Large intestine (tissue), 3 donors: ENCODE data around the gene MELTF. TPM values are rescaled to one million over a fixed set of nuclear protein-coding genes. Genes with fewer than 3 reads are reported as not detected.

Experiments used
- DNase-seq, 2 donors: peaks; one replicate each; pipeline versions ENCODE4 v3.0.0 to v3.0.0-alpha.2; 2013
- H3K27ac ChIP-seq: one replicate; pipeline ENCODE4 v1.5.1; 2013; ENCODE audit warnings: low read length
- H3K27me3 ChIP-seq: 2 replicates; pipeline ENCODE4 v1.6.1; 2013; ENCODE audit warnings: low read length; ENCODE audit not compliant: control insufficient read depth, insufficient read depth
- H3K36me3 ChIP-seq: 2 replicates; pipeline ENCODE4 v1.6.1; 2013; ENCODE audit warnings: low read length; ENCODE audit not compliant: control insufficient read depth, insufficient read depth
- H3K4me1 ChIP-seq: one replicate; pipeline ENCODE4 v1.6.1; 2013; ENCODE audit warnings: low read length; ENCODE audit not compliant: control insufficient read depth, insufficient read depth
- H3K4me3 ChIP-seq: one replicate; pipeline ENCODE4 v1.5.1; 2013; ENCODE audit warnings: low read length
- H3K9me3 ChIP-seq: one replicate; pipeline ENCODE4 v1.6.1; 2013; ENCODE audit warnings: mild to moderate bottlenecking, low read depth, low read length, moderate library complexity; ENCODE audit not compliant: control insufficient read depth
- WGBS: methylation state at CpG from one replicate; pipeline ENCODE4 v1.1.5; 2013; ENCODE audit warnings: low lambda C conversion rate; ENCODE audit not compliant: insufficient coverage; 5-methylcytosine and 5-hydroxymethylcytosine counted together
- polyA plus RNA-seq: library from polyadenylated mRNA; unstranded; fragments of 120-200 nt; gene quantifications from one replicate; pipeline ENCODE4 v1.2.1, GENCODE V29; 2013

The MELTF gene
- polyA plus RNA-seq, 1 donor = 414 TPM

DNA sequence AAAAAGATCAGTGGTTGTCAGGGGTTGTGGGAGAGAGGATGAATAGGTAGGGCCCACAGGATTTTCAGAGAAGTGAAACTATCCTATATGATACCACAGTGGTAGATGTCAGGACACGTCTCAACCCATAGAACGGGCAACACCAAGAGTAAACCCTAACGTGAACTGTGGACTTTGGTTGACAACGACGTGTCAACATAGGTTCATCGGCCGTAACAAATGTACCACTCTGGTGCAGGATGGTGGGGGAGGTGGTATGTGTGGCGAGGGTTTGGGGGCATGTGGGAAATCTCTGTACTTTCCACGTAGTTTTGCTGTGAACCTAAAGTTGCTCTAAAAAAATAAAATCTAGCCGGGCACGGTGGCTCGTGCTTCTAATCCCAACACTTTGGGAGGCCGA, 48.0 kb downstream of the MELTF start:
- peaks cover 36% of the 10 kb centered on the region for H3K4me1 ChIP-seq
- DNase-seq = no peak
- no peak overlapping the region for H3K4me3 ChIP-seq
- H3K36me3 ChIP-seq = no peaks in the 10 kb centered on the region
- no CpG with 5 or more reads among the region's 13 CpGs for WGBS
- H3K27ac ChIP-seq = no peak overlapping the region
- H3K27me3 ChIP-seq = no peaks in the 10 kb centered on the region
- H3K9me3 ChIP-seq = peaks cover 37% of the 10 kb centered on the region

DNA sequence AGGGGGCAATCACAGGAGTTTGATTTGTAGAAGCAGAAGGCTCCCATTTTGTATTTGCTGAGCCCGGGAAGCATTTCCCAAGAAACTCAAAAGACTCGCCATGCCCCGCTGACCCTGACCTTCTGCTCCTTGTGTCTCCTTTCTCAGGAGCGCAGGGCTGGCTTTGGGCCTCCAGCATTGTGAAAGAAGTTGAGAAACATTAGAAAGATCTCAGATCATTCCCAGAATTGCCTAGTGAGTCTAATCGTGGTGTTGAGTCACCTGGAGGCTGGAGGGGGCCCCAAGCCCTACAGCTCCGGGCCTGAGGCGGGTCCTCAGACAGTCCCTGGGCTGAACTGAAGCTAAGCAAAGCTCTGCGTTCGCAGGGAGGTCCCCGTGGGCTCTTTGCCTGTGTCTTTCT, 50.1 kb downstream of the MELTF start:
- Histone ChIP-seq H3K4me3 (no peak overlapping the region), H3K9me3 (peaks cover 34% of the 10 kb centered on the region), H3K27ac (peak overlapping the region; percentile 87), H3K4me1 (peaks cover 21% of the 10 kb centered on the region), H3K27me3 (no peaks in the 10 kb centered on the region), H3K36me3 (no peaks in the 10 kb centered on the region)
- 60% methylated on average over 1 of the region's 10 CpGs for WGBS
- DNase-seq = peak; percentile 83 to 92

DNA sequence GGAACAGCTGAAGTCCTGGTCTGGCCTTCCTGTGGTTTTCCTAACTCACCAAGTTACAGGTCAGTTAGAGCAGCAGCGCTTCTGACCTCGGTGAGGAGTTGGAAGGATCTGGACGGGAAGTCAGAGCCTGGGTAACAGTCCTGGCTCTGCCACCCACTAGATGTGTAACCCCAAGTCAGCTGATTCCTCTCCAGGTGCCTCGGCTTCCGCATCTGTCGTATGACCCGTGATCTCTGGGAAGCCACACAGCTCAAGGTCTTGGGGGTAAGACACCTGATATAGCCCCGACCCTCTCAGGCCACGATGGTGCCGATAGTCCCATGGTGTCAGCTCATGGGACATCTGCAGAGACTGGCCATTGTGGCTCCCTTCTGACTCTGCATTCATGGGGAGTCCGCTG, 52.7 kb downstream of the MELTF start:
- no CpG with 5 or more reads among the region's 11 CpGs for WGBS
- Histone ChIP-seq H3K27me3 (no peaks in the 10 kb centered on the region), H3K27ac (no peak overlapping the region), H3K4me1 (peaks cover 19% of the 10 kb centered on the region), H3K36me3 (no peaks in the 10 kb centered on the region), H3K4me3 (no peak overlapping the region), H3K9me3 (peaks cover 19% of the 10 kb centered on the region)
- DNase-seq = no peak

DNA sequence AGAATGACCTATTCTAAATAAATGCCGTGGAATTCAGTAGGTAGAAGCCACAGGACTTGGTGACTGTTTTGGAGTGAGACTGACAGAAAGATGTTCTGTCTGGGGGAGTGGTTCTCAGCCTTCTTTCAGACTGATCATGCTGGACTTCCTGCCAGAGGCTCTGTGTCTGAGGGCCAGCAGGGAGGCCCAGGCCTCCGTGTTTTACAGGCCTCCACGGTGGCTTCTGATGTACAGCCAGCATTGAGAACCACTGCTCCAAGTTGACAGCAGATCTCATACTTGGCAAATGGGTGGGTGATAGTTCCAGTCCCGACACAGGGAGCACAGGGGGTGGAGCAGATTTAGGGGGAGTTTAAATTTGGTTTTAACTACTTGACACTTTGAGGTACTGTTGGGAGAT, 54.3 kb downstream of the MELTF start:
- H3K4me1 ChIP-seq = peaks cover 19% of the 10 kb centered on the region
- no peak for DNase-seq
- H3K4me3 ChIP-seq = no peak overlapping the region
- peak overlapping the region; percentile 17 for H3K27ac ChIP-seq
- WGBS = no CpG with 5 or more reads among the region's 4 CpGs
- H3K36me3 ChIP-seq = no peaks in the 10 kb centered on the region
- peaks cover 4% of the 10 kb centered on the region for H3K27me3 ChIP-seq
- peaks cover 12% of the 10 kb centered on the region for H3K9me3 ChIP-seq

DNA sequence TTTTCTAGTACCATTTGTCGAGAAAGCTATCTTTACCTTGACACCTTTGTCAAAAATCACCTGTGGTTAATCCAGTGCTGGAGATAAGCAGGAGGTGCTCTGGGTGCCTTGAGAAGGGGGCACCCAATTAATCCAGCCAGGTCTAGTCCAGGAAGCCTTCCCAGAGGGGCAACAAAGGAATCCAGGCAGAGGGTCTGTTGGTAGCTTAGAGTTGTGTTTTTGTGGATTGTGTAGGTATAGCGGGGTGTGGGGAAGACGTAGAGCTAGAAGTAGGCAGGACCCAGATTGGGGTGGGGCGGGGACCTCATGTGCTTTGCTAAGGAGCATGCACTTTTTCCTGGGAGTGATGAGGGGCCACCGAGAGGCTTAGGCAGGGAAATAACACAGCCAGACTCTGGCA, 55.0 kb downstream of the MELTF start:
- H3K9me3 ChIP-seq = peaks cover 12% of the 10 kb centered on the region
- peaks cover 4% of the 10 kb centered on the region for H3K27me3 ChIP-seq
- H3K4me1 ChIP-seq = peaks cover 17% of the 10 kb centered on the region
- 33% methylated on average over 1 of the region's 5 CpGs for WGBS
- DNase-seq = no peak
- no peak overlapping the region for H3K27ac ChIP-seq
- no peak overlapping the region for H3K4me3 ChIP-seq
- H3K36me3 ChIP-seq = no peaks in the 10 kb centered on the region

DNA sequence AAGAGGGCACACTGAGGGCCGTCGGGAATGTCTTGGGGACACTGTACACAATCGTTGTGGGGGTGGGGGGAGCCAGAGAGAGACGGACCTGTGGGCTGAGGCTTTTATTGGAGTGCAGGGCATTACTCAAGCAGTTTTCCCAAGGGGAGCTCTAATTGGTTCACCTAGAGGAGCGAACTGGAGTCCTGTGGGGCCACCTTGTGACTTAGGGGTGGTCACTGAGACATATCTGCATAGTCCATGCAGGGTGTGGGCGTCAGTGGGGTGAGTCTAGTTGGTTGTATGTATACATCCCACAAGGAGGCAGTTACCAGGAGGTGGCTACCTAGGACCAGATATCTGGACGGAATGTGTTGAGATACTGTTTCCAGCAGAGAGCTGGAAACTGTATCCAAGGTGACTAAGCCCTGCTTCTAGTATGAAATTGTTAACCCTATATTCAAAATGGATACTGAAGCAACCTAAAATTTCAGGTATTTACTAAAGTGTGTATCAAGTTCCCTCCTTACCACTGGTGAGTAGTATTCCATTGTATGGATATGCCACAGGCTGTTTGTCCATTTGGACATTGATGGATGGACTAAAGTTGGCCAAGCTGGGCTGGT, 58.4 kb downstream of the MELTF start:
- no peak for DNase-seq
- H3K36me3 ChIP-seq = peaks cover 15% of the 10 kb centered on the region
- H3K27ac ChIP-seq = no peak overlapping the region
- no peak overlapping the region for H3K4me3 ChIP-seq
- WGBS = no CpG with 5 or more reads among the region's 7 CpGs
- H3K4me1 ChIP-seq = peaks cover 14% of the 10 kb centered on the region
- H3K27me3 ChIP-seq = peaks cover 25% of the 10 kb centered on the region
- H3K9me3 ChIP-seq = peaks cover 31% of the 10 kb centered on the region

DNA sequence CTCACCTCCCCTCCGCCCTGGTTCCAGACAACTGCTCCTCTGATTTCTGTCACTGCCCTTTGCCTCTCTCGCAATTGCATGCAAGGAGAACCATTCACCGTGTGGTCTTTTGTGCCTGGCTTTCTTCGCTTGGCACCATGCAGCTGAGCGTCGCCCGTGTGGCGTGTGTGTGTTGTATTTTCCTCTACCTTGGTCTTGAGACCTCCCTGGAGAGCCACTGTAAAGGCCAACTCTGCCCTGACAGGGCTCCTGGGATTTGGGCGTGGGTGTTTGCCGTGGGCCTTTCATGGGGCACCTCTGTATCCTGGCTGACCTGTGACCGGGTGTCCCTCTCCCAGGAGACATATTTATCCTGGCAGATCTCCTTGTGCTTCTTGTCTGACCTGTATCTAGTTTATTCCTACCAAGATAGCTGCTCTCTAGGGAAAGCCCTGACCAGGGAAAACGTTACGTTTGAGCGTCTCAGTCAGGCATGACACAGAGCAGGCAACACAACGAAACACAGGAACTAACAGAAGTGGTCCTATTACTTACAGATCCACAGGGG, 59.0 kb downstream of the MELTF start:
- peaks cover 14% of the 10 kb centered on the region for H3K4me1 ChIP-seq
- H3K27ac ChIP-seq = no peak overlapping the region
- H3K4me3 ChIP-seq = no peak overlapping the region
- peaks cover 30% of the 10 kb centered on the region for H3K27me3 ChIP-seq
- DNase-seq = no peak
- peaks cover 36% of the 10 kb centered on the region for H3K9me3 ChIP-seq
- no CpG with 5 or more reads among the region's 15 CpGs for WGBS
- H3K36me3 ChIP-seq = peaks cover 20% of the 10 kb centered on the region

DNA sequence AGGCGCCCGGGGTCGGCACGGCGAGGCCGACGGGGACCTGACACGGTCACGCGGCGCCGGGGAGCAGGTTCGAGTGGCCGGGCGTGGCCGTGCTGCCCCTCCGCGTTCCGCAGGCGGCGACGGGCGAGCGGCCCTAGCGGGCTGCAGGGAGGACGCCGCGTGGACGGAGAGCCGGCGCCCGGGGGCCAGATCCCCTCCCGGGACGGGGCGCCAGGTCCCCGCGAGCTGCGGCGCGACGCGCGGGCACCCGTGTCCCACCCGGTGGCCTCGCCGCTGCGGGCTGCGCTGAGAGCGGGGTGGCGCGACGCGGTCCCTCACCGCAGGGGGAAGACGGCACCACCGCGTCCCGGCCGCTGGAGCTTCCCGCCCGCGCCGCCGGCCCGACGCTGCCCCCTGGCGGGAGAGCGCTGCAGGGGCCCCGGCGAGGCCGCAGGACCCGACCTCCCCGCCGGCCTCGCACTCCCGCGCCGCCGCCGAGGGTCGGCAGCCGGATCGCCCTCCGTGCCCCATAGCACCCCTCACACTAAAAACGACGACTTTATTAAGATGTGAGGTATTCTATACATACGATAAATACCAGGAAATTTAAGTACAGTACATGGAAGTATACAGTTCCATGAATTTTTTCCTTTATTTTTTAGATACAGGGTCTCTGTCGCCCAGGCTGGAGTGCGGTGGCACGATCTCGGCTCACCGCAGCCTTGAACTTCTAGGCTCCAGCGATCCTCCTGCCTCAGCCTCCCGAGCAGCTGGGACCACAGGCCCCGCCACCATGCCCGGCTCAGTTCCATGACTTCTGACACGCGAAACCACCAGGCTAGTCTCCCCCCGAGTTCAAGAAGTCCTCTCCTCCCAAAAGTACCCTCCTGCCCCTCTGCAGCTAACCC, 59.7 kb downstream of the MELTF start:
- Histone ChIP-seq H3K27me3 (peaks cover 30% of the 10 kb centered on the region), H3K4me1 (peaks cover 14% of the 10 kb centered on the region), H3K27ac (no peak overlapping the region), H3K9me3 (peaks cover 43% of the 10 kb centered on the region), H3K4me3 (no peak overlapping the region), H3K36me3 (peaks cover 27% of the 10 kb centered on the region)
- DNase-seq = peak in 1 of 2 donors; percentile 83
- no CpG with 5 or more reads among the region's 100 CpGs for WGBS

DNA sequence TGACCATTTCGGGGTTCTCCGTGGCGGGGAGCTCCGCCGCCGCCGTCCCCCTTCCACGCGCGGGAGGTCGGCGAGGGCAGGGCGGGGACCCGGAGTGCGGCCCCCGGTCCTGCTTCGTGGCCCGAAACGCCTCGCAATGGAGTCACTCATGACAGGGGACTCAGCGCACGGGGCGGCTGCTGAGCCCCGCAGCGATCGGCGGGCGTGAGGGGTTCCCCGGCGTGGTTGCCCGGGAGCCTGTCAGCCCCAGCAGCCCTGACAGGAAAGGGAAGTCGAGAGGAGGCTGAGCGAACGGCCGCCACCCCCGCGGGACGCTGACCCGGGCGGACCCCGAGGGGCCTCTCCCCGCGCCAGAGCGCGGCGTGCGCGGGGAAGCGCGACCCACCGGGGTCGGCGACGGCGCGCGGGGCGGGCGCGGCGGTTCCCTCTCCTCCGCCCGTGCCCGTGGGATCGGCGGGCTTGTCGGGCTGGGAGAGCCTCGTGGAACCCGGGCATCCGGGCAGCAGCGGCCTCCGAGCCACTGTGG, 60.4 kb downstream of the MELTF start:
- Histone ChIP-seq H3K4me1 (peaks cover 14% of the 10 kb centered on the region), H3K27ac (peak overlapping the region; percentile 78), H3K4me3 (peak overlapping the region; percentile 52), H3K27me3 (peaks cover 30% of the 10 kb centered on the region), H3K36me3 (peaks cover 30% of the 10 kb centered on the region), H3K9me3 (peaks cover 48% of the 10 kb centered on the region)
- DNase-seq = peak in 1 of 2 donors; percentile 76
- no CpG with 5 or more reads among the region's 72 CpGs for WGBS
